Dedifferentiated amniotic fluid mesenchymal stem cell (primary cell): ENCODE data around the gene TNFSF12.

ENCODE experiments used
- DNase-seq: peaks from one replicate; pipeline ENCODE4 v3.0.0-alpha.2; 2016; ENCODE audit errors: extremely low spot score

TNFSF12 gene, protein sequence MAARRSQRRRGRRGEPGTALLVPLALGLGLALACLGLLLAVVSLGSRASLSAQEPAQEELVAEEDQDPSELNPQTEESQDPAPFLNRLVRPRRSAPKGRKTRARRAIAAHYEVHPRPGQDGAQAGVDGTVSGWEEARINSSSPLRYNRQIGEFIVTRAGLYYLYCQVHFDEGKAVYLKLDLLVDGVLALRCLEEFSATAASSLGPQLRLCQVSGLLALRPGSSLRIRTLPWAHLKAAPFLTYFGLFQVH

DNA sequence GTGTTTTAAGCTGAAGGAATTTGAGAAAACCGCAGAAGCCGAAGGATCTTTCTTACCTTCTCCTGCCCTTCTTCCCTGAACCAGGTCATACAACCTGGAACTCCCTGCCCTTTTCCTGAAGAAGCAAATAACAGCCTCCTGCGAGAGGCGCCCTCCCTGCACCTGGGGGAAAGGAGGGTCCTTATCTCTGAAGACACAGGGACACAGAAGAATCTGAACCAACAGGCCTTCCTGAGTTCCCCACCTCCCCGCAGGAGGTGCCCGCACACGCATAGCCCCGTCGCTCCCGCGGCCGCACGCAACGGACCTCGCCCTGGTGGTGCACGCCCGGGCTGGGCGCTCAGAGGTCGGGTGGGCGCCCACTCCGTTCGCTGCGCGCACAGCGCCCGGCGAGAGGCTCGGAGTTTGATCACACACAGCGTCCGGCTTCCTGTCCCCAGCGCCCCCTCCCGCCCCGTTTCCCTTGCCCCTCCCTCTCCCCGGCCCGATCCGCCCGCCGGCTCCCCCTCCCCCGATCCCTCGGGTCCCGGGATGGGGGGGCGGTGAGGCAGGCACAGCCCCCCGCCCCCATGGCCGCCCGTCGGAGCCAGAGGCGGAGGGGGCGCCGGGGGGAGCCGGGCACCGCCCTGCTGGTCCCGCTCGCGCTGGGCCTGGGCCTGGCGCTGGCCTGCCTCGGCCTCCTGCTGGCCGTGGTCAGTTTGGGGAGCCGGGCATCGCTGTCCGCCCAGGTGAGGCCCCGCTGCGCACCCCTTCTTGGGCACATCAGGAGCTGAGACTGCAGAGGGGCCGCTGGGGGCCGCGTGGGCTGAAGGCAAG, at the start of gene TNFSF12:
Gene TNFSF12, plus strand, starts transcription at position 474 of the 816 bp plus-strand sequence. Its CDS starts 96 bp downstream, at position 570.
- DNase-seq, result no peak

DNA sequence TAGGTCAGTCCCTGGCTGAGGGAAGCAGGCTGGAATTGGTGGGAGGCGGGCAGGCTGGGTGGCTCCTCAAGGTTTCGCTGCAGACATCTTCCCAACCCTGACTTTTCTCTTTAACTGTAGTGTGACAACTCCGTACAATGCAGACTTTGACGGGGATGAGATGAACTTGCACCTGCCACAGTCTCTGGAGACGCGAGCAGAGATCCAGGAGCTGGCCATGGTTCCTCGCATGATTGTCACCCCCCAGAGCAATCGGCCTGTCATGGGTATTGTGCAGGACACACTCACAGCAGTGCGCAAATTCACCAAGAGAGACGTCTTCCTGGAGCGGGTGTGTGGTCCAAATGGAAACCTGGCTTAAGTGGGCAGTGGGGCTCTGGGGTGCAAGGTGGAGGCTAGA, 49.7 kb upstream of the TNFSF12 start:
- no peak for DNase-seq

- no peak for DNase-seq
Measured at GRCh38 chr17:7501729-7502128, 47.1 kb upstream of the TNFSF12 start.

DNA sequence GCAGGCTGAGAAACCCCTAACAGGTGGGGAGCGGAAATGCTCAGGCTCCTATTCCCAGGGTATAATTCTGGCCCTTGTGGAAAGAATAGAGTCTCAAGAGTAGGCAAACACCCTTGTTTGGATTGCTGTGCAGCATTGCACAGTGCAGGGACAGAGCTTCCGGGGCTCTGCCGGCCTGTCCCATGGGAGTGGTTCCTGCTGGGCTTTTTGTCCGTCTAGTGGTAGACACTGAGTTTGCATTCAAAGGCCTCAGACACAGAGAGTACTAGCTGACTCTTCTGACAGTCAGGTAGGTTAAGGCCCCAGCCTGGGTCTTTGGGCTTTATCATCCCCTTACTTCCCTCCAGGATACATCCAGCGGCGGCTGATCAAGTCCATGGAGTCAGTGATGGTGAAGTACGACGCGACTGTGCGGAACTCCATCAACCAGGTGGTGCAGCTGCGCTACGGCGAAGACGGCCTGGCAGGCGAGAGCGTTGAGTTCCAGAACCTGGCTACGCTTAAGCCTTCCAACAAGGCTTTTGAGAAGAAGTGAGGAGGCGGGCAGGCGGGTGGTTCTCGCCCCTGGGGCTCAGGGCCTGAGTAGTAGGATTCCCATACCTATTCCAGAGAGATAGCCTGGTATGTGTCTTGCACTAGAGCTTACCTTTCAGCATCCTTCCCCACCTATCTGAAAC, 46.5 kb upstream of the TNFSF12 start:
- no peak for DNase-seq

- no peak for DNase-seq
Measured at GRCh38 chr17:7502987-7503386, 45.9 kb upstream of the TNFSF12 start.

- no peak for DNase-seq
Measured at GRCh38 chr17:7503521-7503920, 45.3 kb upstream of the TNFSF12 start.

- no peak for DNase-seq
Measured at GRCh38 chr17:7508145-7508544, 40.7 kb upstream of the TNFSF12 start.

- DNase-seq, result no peak
Measured at GRCh38 chr17:7508846-7509245, 40.0 kb upstream of the TNFSF12 start.

DNA sequence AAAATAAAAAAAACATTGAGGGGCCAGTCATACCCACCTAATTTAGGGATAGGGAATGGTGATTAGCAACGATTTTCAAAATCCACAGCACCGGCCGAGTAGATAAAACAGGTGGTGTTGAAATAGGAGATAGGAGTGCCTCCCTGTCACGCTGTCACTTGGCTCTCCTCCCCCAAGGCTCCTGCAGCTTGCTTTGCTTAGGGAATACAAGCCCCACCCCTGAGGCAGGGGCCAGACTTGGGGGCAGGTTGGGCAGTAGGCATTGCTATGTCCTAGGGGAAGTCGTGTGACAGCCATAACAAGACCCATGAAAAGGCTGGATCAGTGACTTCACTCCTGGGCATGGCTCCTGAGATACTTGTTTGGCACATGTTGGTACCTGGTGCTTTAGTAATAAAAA, 38.9 kb upstream of the TNFSF12 start:
- DNase-seq, result no peak

DNA sequence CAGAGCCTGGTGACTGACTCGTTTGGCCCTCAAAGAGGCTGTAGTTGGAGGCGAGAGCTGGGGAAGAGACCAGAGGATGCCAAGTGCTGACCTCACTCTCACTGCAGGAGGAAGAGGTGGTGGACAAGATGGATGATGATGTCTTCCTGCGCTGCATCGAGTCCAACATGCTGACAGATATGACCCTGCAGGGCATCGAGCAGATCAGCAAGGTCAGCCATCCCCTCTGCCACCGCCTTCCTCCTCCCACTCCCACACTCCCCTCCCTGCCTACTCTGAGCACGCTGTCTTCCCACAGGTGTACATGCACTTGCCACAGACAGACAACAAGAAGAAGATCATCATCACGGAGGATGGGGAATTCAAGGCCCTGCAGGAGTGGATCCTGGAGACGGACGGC, 37.8 kb upstream of the TNFSF12 start:
- no peak for DNase-seq

- no peak for DNase-seq
Measured at GRCh38 chr17:7512105-7512504, 36.8 kb upstream of the TNFSF12 start.

GRCh38 chr17:7512824-7513540, 35.9 kb upstream of the TNFSF12 start:
- DNase-seq, result no peak

GRCh38 chr17:7513850-7514419, 34.9 kb upstream of the TNFSF12 start:
- no peak for DNase-seq

GRCh38 chr17:7515911-7516610, 32.8 kb upstream of the TNFSF12 start:
- no peak for DNase-seq

GRCh38 chr17:7523033-7523432, 25.8 kb upstream of the TNFSF12 start:
- DNase-seq, result no peak

DNA sequence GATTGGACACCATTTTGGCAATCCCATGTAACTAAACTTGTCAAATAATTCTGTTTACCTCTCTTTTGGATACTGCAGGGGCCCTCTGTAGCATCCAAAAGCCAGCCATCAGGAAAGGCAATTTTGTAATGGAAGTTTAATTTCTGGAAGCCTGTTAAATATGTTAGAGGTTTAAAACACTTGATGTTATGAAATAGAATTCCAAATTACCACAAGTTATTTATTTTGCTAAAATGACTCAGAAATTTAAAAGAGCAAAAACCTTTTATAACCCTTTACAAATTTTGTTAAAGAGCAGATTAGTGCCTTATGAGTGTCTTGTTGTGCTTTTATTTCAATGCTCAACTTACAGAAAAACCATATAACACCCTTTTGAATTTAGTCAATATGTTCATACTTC, 20.0 kb upstream of the TNFSF12 start:
- DNase-seq, result no peak

GRCh38 chr17:7530023-7530900, 18.6 kb upstream of the TNFSF12 start:
- no peak for DNase-seq

GRCh38 chr17:7538050-7538449, 10.8 kb upstream of the TNFSF12 start:
- DNase-seq, result no peak

GRCh38 chr17:7538891-7539545, 9.8 kb upstream of the TNFSF12 start:
- DNase-seq, result no peak
